GM12873 (cell line): ENCODE measurements around the gene PI4K2B.

Experiments
- TF ChIP-seq, protein P1 (sequence below): IDR thresholded peaks from 2 replicates; pipeline ENCODE4 v1.5.1; 2012; ENCODE audit warnings: low read depth, mild to moderate bottlenecking, moderate library complexity, low read length, control low read depth; ENCODE audit not compliant: insufficient read depth; ENCODE audit errors: missing control alignments

The PI4K2B gene

DNA sequence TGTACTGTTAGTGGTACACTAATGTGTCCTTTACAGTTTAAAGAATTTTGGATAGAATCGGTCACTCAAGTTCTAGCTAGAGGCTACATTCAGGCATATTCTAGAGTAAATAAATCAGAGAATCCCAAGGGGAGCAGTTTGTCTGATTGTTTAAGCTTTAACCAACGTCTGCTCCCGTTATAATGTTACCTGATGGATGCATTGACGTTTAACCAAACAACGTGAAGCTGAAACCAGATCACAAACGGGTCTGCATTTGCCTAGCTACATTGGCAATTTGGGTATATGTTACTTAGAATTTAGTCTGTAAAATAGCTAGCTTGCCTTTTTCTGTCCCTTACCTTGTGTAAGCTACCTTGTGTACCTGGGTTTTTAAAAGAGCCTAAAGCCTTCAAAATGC is 1.6 kb downstream of the PI4K2B start:
- TF ChIP-seq, protein P1, sequence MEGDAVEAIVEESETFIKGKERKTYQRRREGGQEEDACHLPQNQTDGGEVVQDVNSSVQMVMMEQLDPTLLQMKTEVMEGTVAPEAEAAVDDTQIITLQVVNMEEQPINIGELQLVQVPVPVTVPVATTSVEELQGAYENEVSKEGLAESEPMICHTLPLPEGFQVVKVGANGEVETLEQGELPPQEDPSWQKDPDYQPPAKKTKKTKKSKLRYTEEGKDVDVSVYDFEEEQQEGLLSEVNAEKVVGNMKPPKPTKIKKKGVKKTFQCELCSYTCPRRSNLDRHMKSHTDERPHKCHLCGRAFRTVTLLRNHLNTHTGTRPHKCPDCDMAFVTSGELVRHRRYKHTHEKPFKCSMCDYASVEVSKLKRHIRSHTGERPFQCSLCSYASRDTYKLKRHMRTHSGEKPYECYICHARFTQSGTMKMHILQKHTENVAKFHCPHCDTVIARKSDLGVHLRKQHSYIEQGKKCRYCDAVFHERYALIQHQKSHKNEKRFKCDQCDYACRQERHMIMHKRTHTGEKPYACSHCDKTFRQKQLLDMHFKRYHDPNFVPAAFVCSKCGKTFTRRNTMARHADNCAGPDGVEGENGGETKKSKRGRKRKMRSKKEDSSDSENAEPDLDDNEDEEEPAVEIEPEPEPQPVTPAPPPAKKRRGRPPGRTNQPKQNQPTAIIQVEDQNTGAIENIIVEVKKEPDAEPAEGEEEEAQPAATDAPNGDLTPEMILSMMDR: no peak

DNA sequence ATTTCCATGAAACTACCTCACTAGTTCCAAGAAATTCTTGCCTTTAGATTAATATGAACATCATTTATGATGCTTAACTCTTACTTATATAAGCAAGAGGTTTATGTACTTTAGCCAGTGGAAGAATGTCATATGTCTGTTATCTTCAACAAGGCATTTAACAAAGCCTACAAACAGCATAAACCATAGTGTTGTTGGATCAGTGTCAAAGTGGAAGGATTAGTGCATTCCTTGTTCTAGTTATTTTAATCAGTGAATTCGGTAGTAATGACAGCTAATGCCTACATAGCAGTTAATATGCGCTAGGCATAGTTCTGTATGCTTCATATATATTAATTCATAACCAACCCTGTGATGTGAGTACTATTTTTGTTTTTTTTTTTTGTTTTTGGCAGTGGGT is 3.1 kb downstream of the PI4K2B start:
- TF ChIP-seq, protein P1: no peak

DNA sequence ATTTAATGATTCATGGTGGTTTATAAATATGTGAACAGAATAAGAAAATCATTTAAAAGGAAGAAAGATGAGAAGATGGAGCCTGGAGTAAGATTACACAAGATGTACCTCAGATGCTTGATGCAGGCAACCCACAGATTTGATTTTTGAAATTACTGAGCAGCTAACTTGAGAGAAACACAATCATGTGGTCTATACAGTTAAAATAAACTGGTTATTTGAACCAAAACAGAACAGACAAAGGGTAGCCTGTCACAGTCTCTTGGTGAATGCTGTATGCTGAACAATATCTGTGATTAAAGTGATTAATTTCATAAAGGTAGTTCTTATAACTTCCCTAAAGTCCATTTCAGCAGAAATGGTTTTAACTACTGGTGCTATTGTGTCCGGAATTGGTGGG is 4.2 kb downstream of the PI4K2B start:
- TF ChIP-seq, protein P1: no peak

DNA sequence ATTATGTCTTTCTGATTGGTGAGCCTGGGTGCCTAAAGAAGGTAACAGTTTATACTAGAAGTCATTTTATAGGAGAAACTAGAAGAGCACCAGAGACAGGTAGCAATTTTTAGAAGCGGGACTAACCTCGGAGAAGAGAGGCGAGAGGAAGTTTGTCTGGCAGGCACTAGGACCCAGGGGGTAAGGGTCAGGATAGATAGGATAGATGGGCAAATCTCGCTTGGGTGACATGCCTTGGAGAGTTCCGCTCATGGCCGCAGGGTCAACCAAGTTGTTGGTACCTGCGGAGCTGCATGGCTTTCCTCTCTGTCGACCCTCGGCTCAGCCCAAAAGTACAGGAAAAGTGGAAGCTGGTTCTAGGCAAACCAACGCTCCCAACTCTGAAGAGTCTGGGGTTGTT is 11.3 kb downstream of the PI4K2B start:
- TF ChIP-seq, protein P1: no peak

DNA sequence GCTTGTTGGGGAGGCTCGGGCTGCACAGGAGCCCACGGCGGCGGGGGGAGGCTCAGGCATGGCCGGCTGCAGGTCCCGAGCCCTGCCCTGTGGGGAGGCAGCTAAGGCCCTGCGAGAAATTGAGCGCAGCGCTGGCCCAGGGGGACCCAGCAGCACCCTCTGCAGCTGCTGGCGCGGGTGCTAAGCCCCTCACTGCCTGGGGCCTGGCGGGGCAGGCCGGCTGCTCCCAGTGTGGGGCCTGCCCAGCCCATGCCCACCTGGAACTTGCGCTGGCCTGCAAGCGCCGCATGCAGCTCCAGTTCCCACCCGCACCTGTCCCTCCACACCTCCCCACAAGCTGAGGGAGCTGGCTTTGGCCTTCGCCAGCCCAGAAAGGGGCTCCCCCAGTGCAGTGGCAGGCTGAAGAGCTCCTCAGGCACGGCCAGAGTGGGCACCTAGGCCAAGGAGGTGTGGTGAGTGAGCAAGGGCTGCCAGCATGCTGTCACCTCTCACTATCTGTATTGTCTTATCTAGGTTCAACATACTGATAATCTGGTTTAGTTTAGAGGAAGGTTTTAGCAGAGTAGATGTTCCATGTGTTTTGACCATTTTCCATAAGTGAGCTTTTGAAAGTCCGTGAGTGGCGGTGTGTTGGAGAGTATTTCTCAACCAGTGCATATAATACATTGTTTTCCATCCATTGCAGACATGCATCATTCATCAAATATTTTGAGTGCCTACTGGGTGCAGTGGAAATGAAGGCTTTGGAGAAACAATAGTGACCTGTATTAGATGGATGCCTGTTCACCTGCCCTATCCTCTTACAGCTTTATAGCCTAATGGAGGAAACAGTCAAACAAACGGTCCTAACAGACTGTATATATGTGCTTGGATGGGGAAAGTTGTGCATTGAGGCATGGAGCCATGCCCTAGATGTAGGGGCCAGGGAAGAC is 13.1 kb downstream of the PI4K2B start:
- TF ChIP-seq, protein P1: no peak

DNA sequence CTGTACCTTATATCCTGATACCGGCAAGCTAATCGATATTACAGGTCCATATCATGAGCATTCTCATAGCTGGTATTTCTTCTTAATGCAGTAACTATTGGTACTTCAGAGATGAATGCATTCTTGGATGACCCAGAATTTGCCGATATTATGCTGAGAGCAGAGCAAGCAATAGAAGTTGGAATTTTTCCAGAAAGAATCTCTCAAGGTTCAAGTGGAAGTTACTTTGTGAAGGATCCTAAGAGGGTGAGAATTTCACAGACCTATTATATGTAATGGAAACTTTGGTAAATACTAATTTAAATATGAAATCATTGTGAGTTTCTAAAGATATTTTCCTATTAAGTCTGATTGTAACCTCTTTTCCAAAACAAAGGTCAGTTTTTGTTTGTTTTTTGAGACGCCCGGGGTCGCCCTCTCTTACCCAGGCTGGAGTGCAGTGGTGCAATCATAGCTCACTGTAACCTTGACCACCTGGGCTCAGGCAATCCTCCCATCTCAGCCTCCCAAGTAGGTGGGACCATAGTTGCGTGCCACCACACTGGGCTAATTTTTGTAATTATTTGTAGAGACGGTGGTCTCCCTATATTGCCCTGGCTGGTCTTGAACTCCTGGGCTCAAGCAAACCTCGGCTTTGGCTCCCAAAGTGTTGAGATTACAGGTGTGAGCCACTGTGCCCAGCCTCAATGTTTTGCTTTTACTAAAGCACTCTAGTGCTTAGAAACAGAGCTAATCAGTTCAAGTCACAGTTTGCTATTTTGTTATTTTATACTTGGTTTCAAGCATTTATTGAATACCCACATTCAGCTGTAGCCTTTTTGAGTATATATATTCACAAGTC is 18.6 kb downstream of the PI4K2B start:
- TF ChIP-seq, protein P1: no peak

DNA sequence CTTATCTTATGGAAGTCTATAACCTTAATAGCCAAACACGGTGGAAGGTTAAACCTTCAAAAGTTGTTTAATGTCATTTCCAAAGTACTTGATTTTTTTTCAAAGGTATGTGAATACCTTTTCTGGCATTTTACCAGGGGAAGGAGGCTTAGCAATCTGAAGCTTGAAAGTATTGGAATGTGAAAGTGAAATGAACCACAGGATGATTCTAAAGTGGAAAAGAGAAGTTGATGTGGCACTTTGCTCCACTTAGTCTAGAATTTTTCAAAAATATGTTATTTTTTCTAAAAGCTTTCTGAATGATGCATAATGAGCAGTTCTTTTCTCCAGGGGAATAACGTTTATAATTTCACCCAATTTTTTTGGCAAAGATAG is 19.2 kb downstream of the PI4K2B start:
- TF ChIP-seq, protein P1: no peak
